Gastroesophageal sphincter (tissue), 3 donors: ENCODE data around the gene NAV2.

Experiments
- EP300 ChIP-seq: sonication (generic); formaldehyde crosslinking; IDR thresholded peaks from one replicate; pipeline ENCODE4 v1.6.1; 2017; ENCODE audit warnings: antibody characterized with exemption, mild to moderate bottlenecking
- POLR2A ChIP-seq, 2 donors: fragments of 450-650 bp; IDR thresholded peaks; one replicate each; pipeline ENCODE4 v1.6.1; 2017; ENCODE audit warnings: antibody characterized with exemption in 2 of 2, mild to moderate bottlenecking in 2 of 2, moderate library complexity in 1 of 2
- POLR2AphosphoS5 ChIP-seq: sonication (generic); formaldehyde crosslinking; IDR thresholded peaks from one replicate; pipeline ENCODE4 v1.6.1; 2017; ENCODE audit warnings: antibody characterized with exemption
- TF ChIP-seq, protein P1 (sequence below), 4 experiments: fragments of 200-600 bp in 2 of 4; fragments of 450-650 bp in 2 of 4; sonication (generic) in 1 of 4; IDR thresholded peaks; one replicate each; pipeline ENCODE4 v1.5.1; 2017 to 2019; ENCODE audit warnings: antibody characterized with exemption in 4 of 4, mild to moderate bottlenecking in 2 of 4, moderate library complexity in 2 of 4

DNA sequence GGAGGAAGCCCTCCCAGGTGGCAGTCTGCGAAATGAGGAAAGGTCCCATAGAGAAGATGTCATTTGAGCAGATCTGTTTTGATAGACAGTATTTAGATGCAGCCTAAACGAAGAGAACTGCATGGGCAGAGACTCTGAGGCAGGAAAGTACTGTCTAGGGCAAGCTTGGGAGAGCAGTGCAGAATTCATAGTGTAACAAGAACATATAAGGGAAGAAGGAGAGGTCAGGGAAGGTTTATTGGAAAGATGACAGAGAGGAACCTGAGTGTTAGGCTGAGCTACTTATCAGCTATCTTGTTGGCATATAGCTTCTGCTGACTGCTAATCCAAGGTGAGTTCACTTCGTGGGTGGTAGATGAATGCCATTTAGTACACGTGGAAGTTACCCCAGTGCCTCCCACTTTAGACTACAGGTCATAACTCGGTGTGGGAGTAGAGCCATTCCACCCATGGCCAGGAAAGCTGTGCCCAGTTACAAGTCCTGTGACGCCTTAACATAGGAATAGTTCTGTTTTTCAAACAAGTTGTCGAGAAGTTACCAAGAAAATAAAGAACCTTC is 348.1 kb downstream of the NAV2 start:
- TF ChIP-seq POLR2AphosphoS5 (peak; percentile 19), POLR2A (IDR thresholded peaks at IDR 0.05) (no peak), EP300 (no peak)
- TF ChIP-seq, protein P1, sequence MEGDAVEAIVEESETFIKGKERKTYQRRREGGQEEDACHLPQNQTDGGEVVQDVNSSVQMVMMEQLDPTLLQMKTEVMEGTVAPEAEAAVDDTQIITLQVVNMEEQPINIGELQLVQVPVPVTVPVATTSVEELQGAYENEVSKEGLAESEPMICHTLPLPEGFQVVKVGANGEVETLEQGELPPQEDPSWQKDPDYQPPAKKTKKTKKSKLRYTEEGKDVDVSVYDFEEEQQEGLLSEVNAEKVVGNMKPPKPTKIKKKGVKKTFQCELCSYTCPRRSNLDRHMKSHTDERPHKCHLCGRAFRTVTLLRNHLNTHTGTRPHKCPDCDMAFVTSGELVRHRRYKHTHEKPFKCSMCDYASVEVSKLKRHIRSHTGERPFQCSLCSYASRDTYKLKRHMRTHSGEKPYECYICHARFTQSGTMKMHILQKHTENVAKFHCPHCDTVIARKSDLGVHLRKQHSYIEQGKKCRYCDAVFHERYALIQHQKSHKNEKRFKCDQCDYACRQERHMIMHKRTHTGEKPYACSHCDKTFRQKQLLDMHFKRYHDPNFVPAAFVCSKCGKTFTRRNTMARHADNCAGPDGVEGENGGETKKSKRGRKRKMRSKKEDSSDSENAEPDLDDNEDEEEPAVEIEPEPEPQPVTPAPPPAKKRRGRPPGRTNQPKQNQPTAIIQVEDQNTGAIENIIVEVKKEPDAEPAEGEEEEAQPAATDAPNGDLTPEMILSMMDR (IDR thresholded peaks at IDR 0.05), result no peak
